PC-3 (cell line): ENCODE data around the gene RENBP. TPM values are rescaled to one million over a fixed set of nuclear protein-coding genes. Genes with fewer than 3 reads are reported as not detected.

Source experiments
- ATAC-seq: fragments of 200-7000 bp; cut with Tn5 transposase; 2 replicates; pipeline ENCODE4 v1.9.1; 2020; ENCODE audit warnings: mild to moderate bottlenecking, moderate library complexity
- BruUV-seq: library from RNA; stranded (reverse); fragments of 400-500 nt; replicated peaks from 2 replicates; lab custom pipeline; 2021; lab: Mats Ljungman, UMichigan
- CTCF ChIA-PET: fragments of 300-600 bp; sonication (Branson Sonifier 250); formaldehyde crosslinking; loops from one replicate; lab custom pipeline; 2022; ENCODE audit warnings: antibody characterized with exemption; lab: Charles Lee
- POLR2A ChIA-PET: fragments of 300-600 bp; sonication (Branson Sonifier 250); formaldehyde crosslinking; loops from one replicate; lab custom pipeline; 2022; ENCODE audit warnings: antibody characterized with exemption; ENCODE audit not compliant: unreplicated experiment; lab: Charles Lee
- DNase-seq: peaks from one replicate; pipeline ENCODE4 v3.0.0-alpha.2; 2015
- H2AFZ ChIP-seq: fragments of 300-600 bp; sonication (generic); 2 replicates; pipeline ENCODE4 v1.6.0; 2016; ENCODE audit warnings: antibody characterized with exemption, low read length
- H3F3A ChIP-seq: fragments of 300-600 bp; sonication (generic); one replicate; pipeline ENCODE4 v1.6.0; 2017; ENCODE audit warnings: antibody characterized with exemption, low read length, control low read depth, mild to moderate bottlenecking; ENCODE audit not compliant: unreplicated experiment
- H3K27ac ChIP-seq: fragments of 300-600 bp; sonication (generic); 2 replicates; pipeline ENCODE4 v1.5.1; 2016; ENCODE audit warnings: mild to moderate bottlenecking, low read length
- H3K27me3 ChIP-seq: fragments of 300-600 bp; sonication (generic); 2 replicates; pipeline ENCODE4 v1.6.1; 2016; ENCODE audit warnings: low read length, mixed read lengths
- H3K36me3 ChIP-seq: fragments of 300-600 bp; sonication (generic); 2 replicates; pipeline ENCODE4 v1.6.1; 2016; ENCODE audit warnings: low read depth, mixed run types, low read length, mixed read lengths
- H3K4me1 ChIP-seq: fragments of 300-600 bp; sonication (generic); 2 replicates; pipeline ENCODE4 v1.5.1; 2016; ENCODE audit warnings: low read length; ENCODE audit not compliant: insufficient read depth
- H3K4me2 ChIP-seq: fragments of 300-600 bp; sonication (generic); 2 replicates; pipeline ENCODE4 v1.6.0; 2016; ENCODE audit warnings: low read length
- H3K4me3 ChIP-seq: fragments of 300-600 bp; sonication (generic); 2 replicates; pipeline ENCODE4 v1.5.1; 2016; ENCODE audit warnings: mild to moderate bottlenecking, low read length, mixed read lengths
- H3K79me2 ChIP-seq: fragments of 300-600 bp; sonication (generic); 2 replicates; pipeline ENCODE4 v1.6.1; 2017; ENCODE audit warnings: low read length, mixed read lengths
- H3K9ac ChIP-seq: fragments of 300-600 bp; sonication (generic); 2 replicates; pipeline ENCODE4 v1.6.0; 2016; ENCODE audit warnings: mild to moderate bottlenecking, low read length
- H3K9me2 ChIP-seq: fragments of 300-600 bp; sonication (generic); replicated peaks from 2 replicates; pipeline ENCODE4 v1.6.1; 2016; ENCODE audit warnings: mixed run types, low read length, mixed read lengths
- H3K9me3 ChIP-seq: fragments of 300-600 bp; sonication (generic); 2 replicates; pipeline ENCODE4 v1.6.1; 2016; ENCODE audit warnings: low read length, mixed read lengths
- H4K20me1 ChIP-seq: fragments of 300-600 bp; sonication (generic); 2 replicates; pipeline ENCODE4 v1.6.1; 2016; ENCODE audit warnings: low read length, mixed read lengths
- EZH2 ChIP-seq: fragments of 300-600 bp; sonication (generic); IDR thresholded peaks from one replicate; pipeline ENCODE4 v1.6.1; 2017; ENCODE audit warnings: antibody characterized with exemption, mild to moderate bottlenecking, low read length; ENCODE audit not compliant: unreplicated experiment
- EZH2phosphoT487 ChIP-seq: fragments of 300-600 bp; sonication (generic); IDR thresholded peaks from 2 replicates; pipeline ENCODE4 v1.6.1; 2018; ENCODE audit warnings: mild to moderate bottlenecking, antibody characterized with exemption, low read length, borderline replicate concordance
- intact Hi-C: fragments of 100-400 bp; cut with micrococcal nuclease; formaldehyde crosslinking; loops from 2 replicates; pipeline ENCODE4 v1.9.0; 2023
- total RNA-seq: library from RNA; depleted of rRNA; stranded (reverse); fragments of >200 nt; gene quantifications from 2 replicates; pipeline ENCODE4 v1.2.3, GENCODE V29; 2014
- TF ChIP-seq, protein P1 (sequence below): fragments of 300-600 bp; sonication (generic); conservative IDR thresholded peaks from 2 replicates; pipeline ENCODE4 v1.5.1; 2017; ENCODE audit warnings: antibody characterized with exemption, low read depth, mild to moderate bottlenecking, low read length

Gene RENBP
- total RNA-seq, 1 experiment from 2014 or later, result not detected

DNA sequence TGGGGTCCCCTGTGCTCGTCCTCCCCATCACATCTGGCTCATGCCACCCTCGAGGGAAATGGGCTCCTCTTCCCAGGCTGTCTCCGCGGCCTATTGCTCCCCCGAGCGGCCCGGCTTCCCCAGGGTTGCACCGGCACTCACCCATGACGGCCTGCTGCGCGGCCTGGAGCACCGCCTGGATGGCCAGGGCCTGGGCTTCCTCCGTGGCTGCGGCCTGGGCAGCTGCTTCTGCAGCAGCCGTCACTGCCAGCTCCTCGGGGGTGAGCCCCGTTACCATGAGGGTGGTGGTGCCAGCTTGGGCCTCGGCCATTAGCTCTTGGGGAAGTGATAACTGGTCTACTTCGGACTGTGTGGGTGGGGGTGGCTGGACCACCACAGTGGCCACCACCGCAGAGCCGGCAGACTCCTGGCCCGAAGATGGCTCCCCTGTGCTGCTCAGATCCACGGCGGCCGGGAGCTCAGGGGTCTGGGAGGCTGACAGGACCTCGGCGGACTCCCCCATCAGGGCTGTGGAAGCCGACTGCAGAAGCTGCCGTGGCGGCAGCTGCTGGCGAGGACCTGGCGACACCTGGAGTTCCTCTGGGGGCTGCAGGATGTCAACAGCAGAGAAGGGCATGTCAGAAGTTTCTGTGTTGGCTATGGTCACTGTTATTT lies 8.1 kb upstream of the RENBP start:
- POLR2A ChIA-PET, result no interaction called here
- ATAC-seq (no peak), DNase-seq (no peak)
- BruUV-seq, result no TSS peak
- H3K4me3 ChIP-seq, result no peak overlapping the region
- no peaks in the 10 kb centered on the region for H4K20me1 ChIP-seq
- no peak overlapping the region for H2AFZ ChIP-seq
- H3K79me2 ChIP-seq, result no peaks in the 10 kb centered on the region
- H3K9ac ChIP-seq, result no peak overlapping the region
- peaks cover 34% of the 10 kb centered on the region for H3K36me3 ChIP-seq
- H3K27ac ChIP-seq, result no peak overlapping the region
- no peaks in the 10 kb centered on the region for H3K9me2 ChIP-seq
- TF ChIP-seq, protein P1, sequence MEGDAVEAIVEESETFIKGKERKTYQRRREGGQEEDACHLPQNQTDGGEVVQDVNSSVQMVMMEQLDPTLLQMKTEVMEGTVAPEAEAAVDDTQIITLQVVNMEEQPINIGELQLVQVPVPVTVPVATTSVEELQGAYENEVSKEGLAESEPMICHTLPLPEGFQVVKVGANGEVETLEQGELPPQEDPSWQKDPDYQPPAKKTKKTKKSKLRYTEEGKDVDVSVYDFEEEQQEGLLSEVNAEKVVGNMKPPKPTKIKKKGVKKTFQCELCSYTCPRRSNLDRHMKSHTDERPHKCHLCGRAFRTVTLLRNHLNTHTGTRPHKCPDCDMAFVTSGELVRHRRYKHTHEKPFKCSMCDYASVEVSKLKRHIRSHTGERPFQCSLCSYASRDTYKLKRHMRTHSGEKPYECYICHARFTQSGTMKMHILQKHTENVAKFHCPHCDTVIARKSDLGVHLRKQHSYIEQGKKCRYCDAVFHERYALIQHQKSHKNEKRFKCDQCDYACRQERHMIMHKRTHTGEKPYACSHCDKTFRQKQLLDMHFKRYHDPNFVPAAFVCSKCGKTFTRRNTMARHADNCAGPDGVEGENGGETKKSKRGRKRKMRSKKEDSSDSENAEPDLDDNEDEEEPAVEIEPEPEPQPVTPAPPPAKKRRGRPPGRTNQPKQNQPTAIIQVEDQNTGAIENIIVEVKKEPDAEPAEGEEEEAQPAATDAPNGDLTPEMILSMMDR, result no peak
- TF ChIP-seq EZH2phosphoT487 (no peak), EZH2 (no peak)
- intact Hi-C loops, result no loop called here
- H3K9me3 ChIP-seq, result no peaks in the 10 kb centered on the region
- no peaks in the 10 kb centered on the region for H3K4me1 ChIP-seq
- CTCF ChIA-PET, result no interaction called here
- no peaks in the 10 kb centered on the region for H3F3A ChIP-seq
- no peaks in the 10 kb centered on the region for H3K27me3 ChIP-seq
- no peak overlapping the region for H3K4me2 ChIP-seq

DNA sequence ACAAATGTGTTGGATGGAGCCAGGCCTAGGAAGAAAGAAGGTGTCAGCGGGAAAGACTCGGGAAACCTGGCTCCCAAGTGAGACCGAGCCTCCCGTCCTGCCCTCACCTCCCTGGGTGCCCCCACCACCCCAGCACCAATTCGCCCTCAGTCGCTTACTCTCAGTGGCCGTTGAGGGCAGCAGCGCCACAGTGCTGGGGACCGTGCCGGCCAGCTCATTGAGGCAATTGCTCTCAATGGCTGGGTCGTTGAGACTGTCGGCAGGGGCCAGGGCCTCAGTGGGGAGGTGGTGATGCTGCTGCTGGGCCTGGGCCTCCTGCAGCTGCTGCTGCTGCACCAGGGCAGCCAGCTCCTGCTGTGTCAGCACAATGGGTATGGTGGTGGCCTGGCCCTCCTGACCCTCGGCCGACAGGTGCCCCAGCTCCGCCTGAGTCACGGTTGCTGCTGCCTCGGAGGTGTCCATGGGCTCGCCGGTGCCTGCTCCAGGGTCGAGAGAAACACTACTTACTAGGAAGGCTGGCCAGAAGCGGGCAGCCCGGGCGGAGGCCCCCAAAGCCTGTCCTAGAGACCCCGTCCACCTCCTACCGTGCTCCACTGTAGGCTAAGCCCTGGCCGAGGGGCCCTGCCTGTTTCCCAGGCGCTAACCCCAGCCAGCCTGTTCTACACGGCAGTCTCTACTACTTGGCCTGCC lies 7.4 kb upstream of the RENBP start:
- DNase-seq, result no peak
- Histone ChIP-seq H3K9me3 (no peaks in the 10 kb centered on the region), H3K9ac (no peak overlapping the region), H3K36me3 (peaks cover 28% of the 10 kb centered on the region), H3K27ac (no peak overlapping the region), H3K4me3 (no peak overlapping the region), H4K20me1 (no peaks in the 10 kb centered on the region), H3F3A (no peaks in the 10 kb centered on the region), H3K27me3 (no peaks in the 10 kb centered on the region), H3K4me1 (no peaks in the 10 kb centered on the region), H2AFZ (no peak overlapping the region), H3K79me2 (no peaks in the 10 kb centered on the region), H3K9me2 (no peaks in the 10 kb centered on the region), H3K4me2 (no peak overlapping the region)
- POLR2A ChIA-PET, result no interaction called here
- BruUV-seq, result no TSS peak
- TF ChIP-seq EZH2phosphoT487, result no peak
- CTCF ChIA-PET, result no interaction called here
- intact Hi-C loops, result no loop called here
- no peak for ATAC-seq

DNA sequence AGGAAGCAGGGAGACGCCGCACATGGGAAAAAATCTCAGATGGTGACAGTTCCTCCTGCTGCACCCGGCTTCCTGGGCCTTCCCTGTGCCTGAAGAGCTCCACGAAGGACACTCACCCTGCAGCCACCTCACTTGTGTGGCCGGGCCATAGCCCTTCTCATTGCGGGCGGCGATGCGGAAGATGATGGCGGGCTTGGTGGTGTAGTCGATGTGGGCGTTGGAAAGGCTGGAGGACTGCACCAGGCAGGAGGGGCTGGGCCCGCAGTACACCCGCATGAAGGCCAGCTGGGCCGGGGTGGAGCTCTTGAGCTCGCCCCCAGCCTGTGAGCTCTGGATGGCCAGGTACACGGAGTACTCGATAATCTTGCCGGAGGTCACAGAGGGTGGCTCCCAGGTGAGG lies 5.7 kb upstream of the RENBP start:
- no peak for DNase-seq
- ChIA-PET CTCF (no interaction called here), POLR2A (no interaction called here)
- H3F3A ChIP-seq, result no peaks in the 10 kb centered on the region
- no peak overlapping the region for H2AFZ ChIP-seq
- no peaks in the 10 kb centered on the region for H3K4me1 ChIP-seq
- no peaks in the 10 kb centered on the region for H3K9me3 ChIP-seq
- H3K27me3 ChIP-seq, result no peaks in the 10 kb centered on the region
- no peak for ATAC-seq
- no TSS peak for BruUV-seq
- peaks cover 28% of the 10 kb centered on the region for H3K36me3 ChIP-seq
- no peaks in the 10 kb centered on the region for H3K9me2 ChIP-seq
- H3K4me2 ChIP-seq, result no peak overlapping the region
- TF ChIP-seq EZH2, result no peak
- TF ChIP-seq, protein P1, result no peak
- no peak for TF ChIP-seq EZH2phosphoT487
- no peak overlapping the region for H3K27ac ChIP-seq
- H3K9ac ChIP-seq, result no peak overlapping the region
- H3K79me2 ChIP-seq, result no peaks in the 10 kb centered on the region
- no peaks in the 10 kb centered on the region for H4K20me1 ChIP-seq
- no peak overlapping the region for H3K4me3 ChIP-seq
- intact Hi-C loops, result no loop called here
